Thoracic aorta (tissue), 2 donors: Measurements from ENCODE around the gene KCNQ2. TPM values are rescaled to one million over a fixed set of nuclear protein-coding genes. Genes with fewer than 3 reads are reported as not detected.
A peak's percentile ranks its signal among the peaks of the same experiment; 100 is the strongest.

ENCODE experiments used
- ATAC-seq: fragments of 150-250 bp; one replicate; pipeline ENCODE4 v1.8.0; 2017; ENCODE audit warnings: low read depth; ENCODE audit not compliant: insufficient number of reproducible peaks, low FRiP score
- DNase-seq: peaks from one replicate; pipeline ENCODE4 v3.0.0-alpha.2; 2020; ENCODE audit warnings: low spot score
- H3K27ac ChIP-seq, 2 donors: fragments of 200-600 bp; sonication (generic); 1 replicate in 1 of 2; 2 replicates in 1 of 2; pipeline ENCODE4 v1.5.1; 2016; ENCODE audit warnings: mild to moderate bottlenecking in 2 of 2, moderate library complexity in 2 of 2
- H3K27me3 ChIP-seq: fragments of 200-600 bp; sonication (generic); replicated peaks from 2 replicates; pipeline ENCODE4 v1.6.0; 2016; ENCODE audit warnings: mild to moderate bottlenecking; ENCODE audit not compliant: insufficient read depth
- H3K36me3 ChIP-seq: fragments of 200-600 bp; sonication (generic); one replicate; pipeline ENCODE4 v1.5.1; 2016
- H3K4me1 ChIP-seq, 2 donors: fragments of 200-600 bp; sonication (generic); 1 replicate in 1 of 2; 2 replicates in 1 of 2; pipeline versions ENCODE4 v1.5.1 to v1.6.0; 2016; ENCODE audit warnings: low read depth in 2 of 2, mild to moderate bottlenecking in 1 of 2; ENCODE audit not compliant: control insufficient read depth in 1 of 2
- H3K4me3 ChIP-seq: fragments of 200-600 bp; sonication (generic); 2 replicates; pipeline ENCODE4 v1.5.1; 2016; ENCODE audit warnings: mild to moderate bottlenecking
- H3K9me3 ChIP-seq: fragments of 200-600 bp; sonication (generic); 2 replicates; pipeline ENCODE4 v1.5.1; 2016
- total RNA-seq, 2 donors: library from RNA; depleted of rRNA; stranded (reverse); fragments of >200 nt; gene quantifications; one replicate each; pipeline versions ENCODE4 v1.1.0 to v1.2.3, GENCODE V29; 2016
- TF ChIP-seq, protein P1 (sequence below): fragments of 200-600 bp; sonication (generic); IDR thresholded peaks from one replicate; pipeline ENCODE4 v1.5.1; 2019; ENCODE audit warnings: antibody characterized with exemption

KCNQ2 gene
- total RNA-seq, 2 donors from 2014 or later, result not detected

DNA sequence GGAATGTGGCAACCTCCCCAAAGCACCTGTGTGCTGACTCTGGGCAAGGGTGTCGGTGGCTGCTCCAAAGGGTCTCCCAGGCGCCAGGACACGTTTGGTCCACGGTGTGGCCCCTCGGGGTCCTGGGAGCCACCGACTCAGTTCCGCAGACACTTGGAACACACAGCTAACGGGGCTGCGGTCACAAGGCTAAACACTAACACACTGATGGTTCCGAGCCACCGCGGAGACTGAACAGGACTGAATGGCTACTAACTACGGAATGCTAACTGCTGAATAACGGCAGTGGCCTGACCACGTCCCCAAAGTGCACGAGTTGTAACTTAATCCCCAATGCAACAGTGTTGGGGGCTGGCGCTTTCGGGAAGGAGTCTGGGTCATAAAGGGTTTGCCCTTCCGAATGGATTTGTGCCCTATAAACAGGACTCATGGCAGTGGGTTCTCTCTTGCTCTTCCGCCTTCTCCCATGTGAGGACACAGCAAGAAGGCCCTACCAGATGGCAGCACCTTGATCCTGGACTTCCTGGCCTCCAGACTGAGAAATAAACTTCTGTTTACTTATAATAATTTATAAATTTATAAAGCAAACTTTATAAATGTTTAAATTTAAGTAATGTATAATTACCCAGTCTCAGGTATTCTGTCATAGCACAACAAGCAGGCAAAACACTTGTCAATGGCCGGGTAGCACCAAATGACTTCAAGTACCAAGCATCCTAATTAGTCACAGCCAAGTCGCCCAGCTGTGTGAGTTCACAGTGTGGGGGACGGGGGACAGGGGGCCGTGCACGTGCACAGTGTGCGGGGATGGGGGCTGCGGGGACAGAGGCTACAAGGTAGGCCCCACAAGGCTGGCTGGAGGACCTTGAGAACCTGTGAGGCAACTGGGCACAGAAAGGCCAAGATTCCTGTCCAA lies 28.7 kb upstream of the KCNQ2 start:
- H3K4me1 ChIP-seq, result peaks cover 5 to 24% of the 10 kb centered on the region in 2 donors
- no peaks in the 10 kb centered on the region for H3K27me3 ChIP-seq
- no peak overlapping the region for H3K4me3 ChIP-seq
- TF ChIP-seq, protein P1, sequence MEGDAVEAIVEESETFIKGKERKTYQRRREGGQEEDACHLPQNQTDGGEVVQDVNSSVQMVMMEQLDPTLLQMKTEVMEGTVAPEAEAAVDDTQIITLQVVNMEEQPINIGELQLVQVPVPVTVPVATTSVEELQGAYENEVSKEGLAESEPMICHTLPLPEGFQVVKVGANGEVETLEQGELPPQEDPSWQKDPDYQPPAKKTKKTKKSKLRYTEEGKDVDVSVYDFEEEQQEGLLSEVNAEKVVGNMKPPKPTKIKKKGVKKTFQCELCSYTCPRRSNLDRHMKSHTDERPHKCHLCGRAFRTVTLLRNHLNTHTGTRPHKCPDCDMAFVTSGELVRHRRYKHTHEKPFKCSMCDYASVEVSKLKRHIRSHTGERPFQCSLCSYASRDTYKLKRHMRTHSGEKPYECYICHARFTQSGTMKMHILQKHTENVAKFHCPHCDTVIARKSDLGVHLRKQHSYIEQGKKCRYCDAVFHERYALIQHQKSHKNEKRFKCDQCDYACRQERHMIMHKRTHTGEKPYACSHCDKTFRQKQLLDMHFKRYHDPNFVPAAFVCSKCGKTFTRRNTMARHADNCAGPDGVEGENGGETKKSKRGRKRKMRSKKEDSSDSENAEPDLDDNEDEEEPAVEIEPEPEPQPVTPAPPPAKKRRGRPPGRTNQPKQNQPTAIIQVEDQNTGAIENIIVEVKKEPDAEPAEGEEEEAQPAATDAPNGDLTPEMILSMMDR, result no peak
- no peak for ATAC-seq
- no peak overlapping the region for H3K27ac ChIP-seq
- no peak for DNase-seq
- no peaks in the 10 kb centered on the region for H3K36me3 ChIP-seq
- H3K9me3 ChIP-seq, result no peaks in the 10 kb centered on the region

GRCh38 chr20:63500151-63500901 lies 27.9 kb upstream of the KCNQ2 start:
- DNase-seq, result no peak
- Histone ChIP-seq H3K9me3 (no peaks in the 10 kb centered on the region), H3K27ac (no peak overlapping the region), H3K4me3 (no peak overlapping the region), H3K27me3 (no peaks in the 10 kb centered on the region), H3K4me1 (peaks cover 5 to 24% of the 10 kb centered on the region in 2 donors), H3K36me3 (no peaks in the 10 kb centered on the region)
- TF ChIP-seq, protein P1, result no peak
- ATAC-seq, result no peak

GRCh38 chr20:63499338-63499969 lies 27.0 kb upstream of the KCNQ2 start:
- ATAC-seq (no peak), DNase-seq (no peak)
- Histone ChIP-seq H3K4me3 (peak overlapping the region; percentile 65), H3K36me3 (no peaks in the 10 kb centered on the region), H3K27me3 (no peaks in the 10 kb centered on the region), H3K9me3 (no peaks in the 10 kb centered on the region), H3K27ac (no peak overlapping the region), H3K4me1 (peaks cover 5 to 24% of the 10 kb centered on the region in 2 donors)
- TF ChIP-seq, protein P1, result no peak

DNA sequence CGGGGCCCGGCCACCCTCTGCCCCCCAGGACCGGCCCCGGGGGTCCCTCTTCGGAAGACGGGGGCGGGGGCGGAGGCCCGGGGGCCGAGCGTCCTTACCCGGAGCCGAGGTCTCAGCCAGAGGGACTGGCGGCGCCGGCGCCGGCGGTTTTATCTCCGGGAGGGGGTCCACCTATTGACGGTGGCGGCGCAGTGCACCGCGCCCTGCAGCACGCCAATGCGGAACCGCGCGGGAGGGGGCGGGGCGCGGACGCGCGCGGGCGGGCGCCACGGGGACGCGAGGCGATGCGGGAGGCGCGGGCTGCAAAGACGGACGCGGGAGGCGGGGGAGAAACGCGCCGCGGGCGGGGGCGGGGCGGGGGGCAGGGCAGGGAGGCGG lies 26.5 kb upstream of the KCNQ2 start, which contains the start of gene EEF1A2:
EEF1A2 (minus strand) TSS at position 124 of the 378 bp plus-strand sequence. CDS start 1,320 bp downstream, outside the sequence.
- Histone ChIP-seq H3K27me3 (no peaks in the 10 kb centered on the region), H3K4me1 (peaks cover 5 to 24% of the 10 kb centered on the region in 2 donors), H3K36me3 (no peaks in the 10 kb centered on the region), H3K27ac (no peak within 1 kb of the TSS), H3K9me3 (no peaks in the 10 kb centered on the region), H3K4me3 (peak within 1 kb of the TSS; percentile 65)
- no peak for ATAC-seq
- DNase-seq, result no peak
- TF ChIP-seq, protein P1, result no peak
